GM19438 (cell line): ENCODE results near the gene TOMM7.
A peak's percentile ranks its signal among the peaks of the same experiment; 100 is the strongest.
"Not testable (repeated sequence)": the region's sequence is repeated elsewhere in the genome, so short reads cannot be mapped to it uniquely, and the experiment has no call there.

Experiments used
- ATAC-seq: cut with Tn5 transposase; IDR thresholded peaks from one replicate; pipeline ENCODE4 v1.9.1; 2021; ENCODE audit warnings: low read depth; ENCODE audit not compliant: unreplicated experiment

Gene TOMM7

GRCh38 chr7:22790640-22791039 lies 32.0 kb downstream of the TOMM7 start:
- not testable (repeated sequence) for ATAC-seq

GRCh38 chr7:22787951-22788350 lies 34.7 kb downstream of the TOMM7 start:
- ATAC-seq, result no peak

DNA sequence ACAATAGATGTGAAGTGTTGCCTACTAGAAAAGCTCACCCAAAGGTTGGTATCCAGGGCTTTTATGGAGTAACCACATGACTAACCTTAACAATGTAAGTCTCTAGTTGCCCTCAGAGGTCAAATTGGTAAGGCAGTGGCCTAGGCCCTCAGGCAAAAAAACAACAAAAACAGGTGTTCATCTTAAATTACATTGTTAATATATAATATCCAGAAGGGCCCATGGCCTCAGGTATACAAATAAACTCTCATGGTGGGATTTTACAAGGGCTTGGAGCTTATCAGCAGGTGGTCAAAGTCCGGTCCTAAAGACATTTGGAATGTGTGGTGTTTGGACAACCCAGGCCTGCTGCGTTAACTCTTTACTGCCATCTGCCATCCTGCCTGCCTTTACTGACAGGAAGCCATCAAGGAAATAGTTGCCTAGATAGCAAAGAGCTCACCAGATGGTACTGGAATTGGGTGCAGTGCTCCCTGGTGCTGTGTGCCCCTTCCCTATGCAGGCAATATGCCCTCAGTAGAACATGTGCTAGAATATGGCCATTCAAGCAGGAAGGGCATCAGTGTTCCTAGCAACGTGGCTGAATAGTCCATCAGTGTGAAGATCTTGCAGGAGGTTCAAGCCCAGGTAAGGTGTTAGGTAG lies 36.2 kb downstream of the TOMM7 start:
- no peak for ATAC-seq

GRCh38 chr7:22784346-22784745 lies 38.3 kb downstream of the TOMM7 start:
- no peak for ATAC-seq

- ATAC-seq, result no peak
Measured at GRCh38 chr7:22783421-22783820, 39.2 kb downstream of the TOMM7 start.

- peak; percentile 84 for ATAC-seq
Measured at GRCh38 chr7:22782616-22783232, 39.9 kb downstream of the TOMM7 start.

- no peak for ATAC-seq
Measured at GRCh38 chr7:22781230-22781711, 41.4 kb downstream of the TOMM7 start.

- not testable (repeated sequence) for ATAC-seq
Measured at GRCh38 chr7:22779730-22780323, 42.8 kb downstream of the TOMM7 start.

DNA sequence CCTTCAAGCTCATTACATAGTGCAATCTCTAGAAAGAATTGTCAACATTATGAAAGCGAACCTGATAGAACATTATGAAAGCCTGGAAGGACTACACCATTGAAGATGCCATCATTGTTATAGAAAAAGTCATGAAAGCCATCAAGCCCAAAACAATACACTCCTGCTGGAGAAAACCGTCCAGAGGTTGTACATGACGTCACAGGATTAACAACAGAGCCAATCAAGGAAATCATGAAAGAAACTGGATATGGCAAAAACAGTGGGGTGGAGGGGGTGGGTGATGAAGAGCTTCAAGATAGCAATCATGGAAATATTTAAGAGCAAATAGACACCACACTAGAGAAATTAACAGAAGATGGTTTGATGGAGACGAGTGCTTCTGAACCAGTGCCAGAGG lies 45.7 kb downstream of the TOMM7 start:
- ATAC-seq, result no peak

GRCh38 chr7:22772885-22773284 lies 49.8 kb downstream of the TOMM7 start:
- no peak for ATAC-seq

GRCh38 chr7:22771872-22772228 lies 50.8 kb downstream of the TOMM7 start:
- ATAC-seq, result no peak

DNA sequence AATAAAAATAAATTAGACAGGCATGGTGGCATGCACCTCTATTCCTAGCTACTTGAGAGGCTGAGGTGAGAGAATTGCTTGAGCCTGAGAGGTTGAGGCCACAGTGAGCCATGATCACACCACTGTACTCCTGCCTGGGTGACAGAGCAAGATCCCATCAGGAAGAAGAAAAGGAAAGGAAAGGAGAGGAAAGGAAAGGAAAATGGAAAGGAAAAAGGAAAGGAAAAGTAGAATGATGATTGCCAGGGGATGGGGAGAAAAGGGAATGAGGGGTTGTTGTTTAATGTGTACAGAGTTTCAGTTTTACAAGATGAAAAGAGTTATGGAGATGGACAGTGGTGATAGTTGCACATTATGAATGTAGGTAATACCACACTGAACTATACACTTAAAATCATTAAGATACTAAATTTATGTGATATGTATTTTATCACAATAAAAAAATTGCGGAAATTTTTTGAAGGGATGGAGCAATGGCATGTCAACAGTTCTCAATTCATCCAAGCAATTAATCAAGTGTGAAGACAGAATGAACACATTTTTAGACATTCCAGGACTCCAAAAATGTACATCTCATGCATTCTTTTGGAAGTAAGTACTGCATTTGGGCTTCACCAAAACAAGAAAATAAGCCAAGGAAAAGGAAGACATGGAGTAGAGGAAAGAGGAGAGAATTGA lies 51.3 kb downstream of the TOMM7 start:
- ATAC-seq, result no peak

GRCh38 chr7:22765609-22766008 lies 57.0 kb downstream of the TOMM7 start:
- ATAC-seq, result peak; percentile 85
